ENCODE measurements around the gene RBMS3. TPM values are rescaled to one million over a fixed set of nuclear protein-coding genes. Genes with fewer than 3 reads are reported as not detected.
"Not testable (repeated sequence)": the region's sequence is repeated elsewhere in the genome, so short reads cannot be mapped to it uniquely, and the experiment has no call there.

RBMS3 gene
- total RNA-seq, 1 experiment from 2014 or later = 15.0 TPM

DNA sequence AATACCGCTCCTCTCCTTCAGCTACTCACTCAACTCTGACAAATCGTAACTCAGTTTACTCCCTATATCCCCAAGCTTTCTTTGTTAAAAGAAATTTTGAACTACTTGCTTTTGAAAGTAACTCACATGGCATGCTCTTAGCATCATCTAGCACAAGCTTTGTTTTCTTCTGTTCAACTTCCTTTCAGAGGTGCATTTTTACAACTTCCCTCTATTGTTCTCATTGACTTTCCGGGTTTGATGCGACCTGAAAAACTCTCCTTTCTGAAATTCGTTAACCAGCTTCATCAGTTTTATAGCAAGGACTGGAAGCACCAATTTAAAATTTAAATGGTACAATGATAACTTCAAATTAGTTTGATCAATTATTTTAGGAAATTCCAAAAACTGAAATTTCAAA is 696.0 kb downstream of the RBMS3 start:
- no peak for DNase-seq (ENCODE audit: low read depth)
- in situ Hi-C loops (cut with HindIII; ENCODE audit: low pct_unique_long_range_greater_than_20kb, low sequenced_read_pairs) = no loop called here

DNA sequence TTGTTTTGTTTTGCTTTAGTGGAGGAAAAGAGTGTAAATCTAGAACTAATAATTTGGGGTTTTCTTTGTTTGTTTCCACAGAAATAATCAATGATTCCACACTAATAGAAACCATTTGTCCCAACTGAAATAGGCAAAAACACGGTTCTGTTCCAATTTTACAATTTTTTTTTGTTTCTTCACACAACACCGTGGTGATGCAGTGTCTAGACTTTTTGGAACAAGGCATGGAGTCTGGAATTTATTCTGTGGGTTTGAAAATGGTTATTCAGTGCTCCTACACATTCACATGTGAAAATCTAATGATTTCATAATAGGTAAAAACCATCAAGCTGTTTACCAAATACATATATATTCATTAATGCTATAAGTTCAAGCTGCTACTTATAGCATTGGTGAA is 696.5 kb downstream of the RBMS3 start:
- in situ Hi-C loops (cut with HindIII; ENCODE audit: low pct_unique_long_range_greater_than_20kb, low sequenced_read_pairs) = no loop called here
- DNase-seq (ENCODE audit: low read depth) = no peak

DNA sequence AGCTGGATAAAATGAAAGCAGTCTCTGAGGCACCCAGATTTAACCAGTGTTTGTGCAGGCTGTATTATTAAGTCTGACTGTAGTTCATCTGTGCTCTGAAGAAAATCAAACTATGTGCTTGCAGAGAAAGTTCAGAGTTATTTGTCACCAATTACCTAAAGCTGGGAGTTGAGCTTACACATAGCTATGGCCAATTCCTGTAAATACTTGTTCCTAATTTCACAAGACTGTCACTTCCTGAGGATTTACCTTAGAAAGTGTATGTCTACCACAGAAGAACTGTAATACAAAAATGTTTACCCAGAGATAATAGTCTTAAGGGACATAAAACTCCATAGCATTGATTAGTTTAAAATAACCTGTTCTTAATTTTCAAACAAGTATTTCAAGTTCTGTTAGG is 697.2 kb downstream of the RBMS3 start:
- no peak for DNase-seq (ENCODE audit: low read depth)
- in situ Hi-C loops (cut with HindIII; ENCODE audit: low pct_unique_long_range_greater_than_20kb, low sequenced_read_pairs) = no loop called here

- in situ Hi-C loops (cut with HindIII; ENCODE audit: low pct_unique_long_range_greater_than_20kb, low sequenced_read_pairs) = no loop called here
- DNase-seq (ENCODE audit: low read depth) = no peak
Observed at GRCh38 chr3:29991198-29991597, 710.3 kb downstream of the RBMS3 start.

DNA sequence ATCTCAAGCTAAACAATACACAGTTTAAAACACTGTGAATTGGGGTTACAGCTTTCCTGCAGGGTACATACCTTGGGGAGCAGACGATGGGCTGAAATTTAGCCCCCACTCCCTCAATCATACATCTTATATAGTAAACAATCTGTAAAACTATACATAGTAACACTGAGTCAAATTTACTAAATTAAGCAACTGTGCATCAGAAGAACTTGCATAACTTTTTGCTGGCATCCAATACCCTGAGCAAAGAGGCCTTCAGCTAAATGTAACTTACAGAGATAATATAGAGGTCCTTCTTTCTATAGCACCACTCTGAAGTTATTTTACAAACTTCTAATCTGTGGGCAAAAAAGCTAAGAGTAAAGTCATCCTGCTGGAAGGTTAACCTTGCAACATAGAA is 721.9 kb downstream of the RBMS3 start:
- in situ Hi-C loops (cut with HindIII; ENCODE audit: low pct_unique_long_range_greater_than_20kb, low sequenced_read_pairs) = no loop called here
- DNase-seq (ENCODE audit: low read depth) = no peak

GRCh38 chr3:30003741-30004140 is 722.9 kb downstream of the RBMS3 start:
- DNase-seq (ENCODE audit: low read depth) = no peak
- in situ Hi-C loops (cut with HindIII; ENCODE audit: low pct_unique_long_range_greater_than_20kb, low sequenced_read_pairs) = no loop called here

GRCh38 chr3:30004481-30004880 is 723.6 kb downstream of the RBMS3 start:
- in situ Hi-C loops (cut with HindIII; ENCODE audit: low pct_unique_long_range_greater_than_20kb, low sequenced_read_pairs) = no loop called here

GRCh38 chr3:30006111-30006510 is 725.2 kb downstream of the RBMS3 start:
- in situ Hi-C loops (cut with HindIII; ENCODE audit: low pct_unique_long_range_greater_than_20kb, low sequenced_read_pairs) = no loop called here
- no peak for DNase-seq (ENCODE audit: low read depth)

More at GRCh38 chr3:30004481-30004880, 723.6 kb downstream of the RBMS3 start:
- DNase-seq (ENCODE audit: low read depth) = no peak

DNA sequence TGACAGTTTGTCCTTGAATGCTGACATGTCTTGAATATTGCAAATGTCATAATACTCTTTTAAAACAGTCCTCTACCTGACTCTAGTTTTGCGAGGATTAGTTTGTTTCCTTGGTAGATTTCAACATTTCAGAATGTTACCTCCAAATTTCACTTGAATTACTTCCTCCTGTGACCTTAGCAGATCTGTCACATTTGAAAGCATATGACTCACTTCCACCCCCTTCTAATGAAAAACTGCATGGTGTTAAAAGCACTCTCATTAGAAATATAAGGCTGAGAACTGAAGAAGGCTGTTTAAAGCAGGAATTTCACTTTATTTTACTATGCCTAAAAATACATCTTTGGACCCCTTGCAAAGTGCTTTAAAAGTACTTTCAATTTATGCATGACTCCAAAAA is 726.8 kb downstream of the RBMS3 start:
- DNase-seq (ENCODE audit: low read depth) = peak; percentile 13
- in situ Hi-C loops (cut with HindIII; ENCODE audit: low pct_unique_long_range_greater_than_20kb, low sequenced_read_pairs) = no loop called here

DNA sequence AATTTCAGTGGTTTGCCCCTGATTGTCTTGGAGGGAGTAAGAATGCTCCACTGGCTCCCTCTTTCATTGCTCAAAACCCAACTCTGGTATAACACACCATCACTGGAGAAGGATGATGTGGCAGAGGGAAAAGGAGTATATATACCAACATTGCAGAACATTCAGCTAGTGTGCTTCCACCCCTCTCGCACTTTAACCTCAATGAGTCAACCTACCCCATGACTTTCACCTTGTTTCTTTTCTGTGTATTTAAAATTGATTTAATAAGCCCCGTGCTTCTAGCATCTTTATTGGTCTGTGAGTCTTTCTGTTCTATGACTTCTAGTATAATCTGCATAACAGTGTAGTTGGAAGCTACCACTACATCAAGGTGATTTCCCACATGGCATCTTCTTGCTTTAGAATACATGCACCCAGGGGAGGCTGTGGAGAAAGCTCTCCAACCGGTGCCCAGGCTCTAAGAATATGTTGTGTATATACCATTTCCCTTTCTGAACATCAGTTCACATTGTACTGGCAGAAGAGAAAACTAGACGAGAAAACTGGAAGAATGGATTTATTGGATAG is 730.4 kb downstream of the RBMS3 start:
- DNase-seq (ENCODE audit: low read depth) = peak; percentile 2
- in situ Hi-C loops (cut with HindIII; ENCODE audit: low pct_unique_long_range_greater_than_20kb, low sequenced_read_pairs) = no loop called here

DNA sequence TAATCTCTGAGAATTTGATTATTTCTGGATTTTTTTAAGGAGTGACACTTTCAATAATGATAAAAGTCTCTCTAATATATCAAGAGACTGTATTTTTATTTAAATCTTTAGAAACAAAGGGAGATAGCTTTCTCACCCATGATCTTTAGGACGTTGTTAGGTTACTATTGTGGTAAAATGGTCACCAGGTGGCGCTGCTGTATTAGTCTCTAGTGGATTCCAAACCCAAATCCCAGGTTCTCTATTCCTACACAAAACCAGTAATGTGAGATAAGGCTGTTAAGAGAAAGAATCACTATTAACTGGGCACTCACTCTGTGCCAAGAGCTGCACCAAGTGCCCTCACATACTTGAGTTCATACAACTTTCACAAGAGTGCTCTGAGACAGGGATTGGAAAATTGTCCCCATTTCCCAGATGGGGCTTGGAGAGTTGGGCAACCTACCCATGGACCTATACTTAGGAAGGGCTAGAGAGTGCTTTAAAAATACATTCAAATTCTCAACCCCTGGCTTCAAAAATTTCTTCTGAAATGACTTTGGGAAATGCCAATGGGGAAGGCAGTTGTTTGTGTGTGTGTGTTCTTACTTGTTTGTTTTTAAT is 732.2 kb downstream of the RBMS3 start:
- peak; percentile 19 for DNase-seq (ENCODE audit: low read depth)
- in situ Hi-C loops (cut with HindIII; ENCODE audit: low pct_unique_long_range_greater_than_20kb, low sequenced_read_pairs) = no loop called here

DNA sequence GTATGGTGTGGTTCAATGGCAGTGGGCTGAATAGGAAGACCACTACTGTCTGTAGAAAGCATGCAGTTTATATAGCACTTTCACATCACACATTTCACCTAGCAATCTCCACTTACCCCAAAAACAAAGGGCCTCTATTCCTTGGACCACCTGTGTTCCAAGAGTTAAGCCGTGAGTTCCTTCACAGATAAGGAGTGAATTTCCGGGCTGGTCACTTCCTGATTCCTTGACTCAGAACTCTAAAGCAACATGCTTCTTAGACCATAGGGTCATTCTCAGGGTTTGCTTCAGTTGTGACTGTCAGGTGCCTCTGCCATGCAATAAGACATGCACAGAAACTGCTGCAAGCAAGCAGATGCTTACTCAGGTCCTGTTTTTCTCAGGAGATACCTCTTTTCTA is 737.0 kb downstream of the RBMS3 start:
- in situ Hi-C loops (cut with HindIII; ENCODE audit: low pct_unique_long_range_greater_than_20kb, low sequenced_read_pairs) = no loop called here
- no peak for DNase-seq (ENCODE audit: low read depth)

DNA sequence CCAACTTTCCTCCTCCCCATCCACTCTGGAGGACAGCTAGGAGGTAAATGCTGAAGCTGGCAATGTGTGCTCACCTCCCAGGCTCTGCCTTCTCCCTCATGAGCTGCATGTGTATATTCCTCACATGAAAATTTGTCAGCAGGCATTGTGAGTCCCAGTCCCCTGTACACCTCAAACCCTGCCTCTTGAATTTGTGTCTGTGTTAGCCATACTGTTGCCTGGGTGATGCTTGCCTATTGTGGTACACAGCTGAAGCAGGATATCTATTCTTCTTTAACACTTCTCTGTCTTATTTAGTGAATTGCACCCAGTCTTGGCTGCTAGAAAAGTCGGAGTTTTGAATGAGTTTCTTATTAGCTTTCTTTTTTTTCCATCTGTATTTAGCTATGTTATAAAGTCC is 739.5 kb downstream of the RBMS3 start:
- in situ Hi-C loops (cut with HindIII; ENCODE audit: low pct_unique_long_range_greater_than_20kb, low sequenced_read_pairs) = no loop called here
- DNase-seq (ENCODE audit: low read depth) = no peak

- in situ Hi-C loops (cut with HindIII; ENCODE audit: low pct_unique_long_range_greater_than_20kb, low sequenced_read_pairs) = no loop called here
- DNase-seq (ENCODE audit: low read depth) = no peak
Observed at GRCh38 chr3:30024466-30024865, 743.6 kb downstream of the RBMS3 start.

- no peak for DNase-seq (ENCODE audit: low read depth)
- in situ Hi-C loops (cut with HindIII; ENCODE audit: low pct_unique_long_range_greater_than_20kb, low sequenced_read_pairs) = no loop called here
Observed at GRCh38 chr3:30026851-30027250, 746.0 kb downstream of the RBMS3 start.

- in situ Hi-C loops (cut with HindIII; ENCODE audit: low pct_unique_long_range_greater_than_20kb, low sequenced_read_pairs) = no loop called here
Observed at GRCh38 chr3:30034246-30034991, 753.5 kb downstream of the RBMS3 start.

DNA sequence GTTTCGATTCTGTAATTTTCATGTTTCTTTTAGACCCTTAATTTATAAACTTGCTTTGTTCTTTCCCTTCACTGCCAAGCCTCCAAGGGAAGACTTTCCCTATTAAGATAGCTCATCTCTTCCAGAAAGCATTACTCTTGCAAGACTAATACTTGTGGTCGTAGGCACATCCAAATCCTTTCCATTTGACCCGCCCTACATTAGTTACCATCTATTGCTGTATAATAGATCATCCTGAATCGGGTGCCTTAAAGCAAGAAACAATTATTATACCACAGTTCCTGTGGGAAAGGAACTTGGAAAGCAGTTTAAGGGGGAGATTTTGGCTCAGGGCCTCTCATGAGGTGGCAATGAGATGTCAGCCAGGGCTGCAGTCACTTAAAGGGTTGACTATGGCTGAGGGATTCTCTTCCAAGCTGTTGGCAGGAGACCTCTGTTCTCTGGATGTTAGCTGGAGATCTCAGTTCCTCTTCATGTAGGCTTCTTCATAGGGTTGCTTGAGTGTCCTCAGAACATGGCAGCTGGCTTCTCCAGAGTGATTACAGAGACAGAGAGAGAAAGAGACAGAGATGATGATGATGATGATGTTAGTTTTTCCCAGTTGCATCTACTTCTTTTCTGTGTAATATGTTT is 755.2 kb downstream of the RBMS3 start:
- no peak for DNase-seq (ENCODE audit: low read depth)
- in situ Hi-C loops (cut with HindIII; ENCODE audit: low pct_unique_long_range_greater_than_20kb, low sequenced_read_pairs) = no loop called here

More at GRCh38 chr3:30034246-30034991, 753.5 kb downstream of the RBMS3 start:
- no peak for DNase-seq (ENCODE audit: low read depth)

DNA sequence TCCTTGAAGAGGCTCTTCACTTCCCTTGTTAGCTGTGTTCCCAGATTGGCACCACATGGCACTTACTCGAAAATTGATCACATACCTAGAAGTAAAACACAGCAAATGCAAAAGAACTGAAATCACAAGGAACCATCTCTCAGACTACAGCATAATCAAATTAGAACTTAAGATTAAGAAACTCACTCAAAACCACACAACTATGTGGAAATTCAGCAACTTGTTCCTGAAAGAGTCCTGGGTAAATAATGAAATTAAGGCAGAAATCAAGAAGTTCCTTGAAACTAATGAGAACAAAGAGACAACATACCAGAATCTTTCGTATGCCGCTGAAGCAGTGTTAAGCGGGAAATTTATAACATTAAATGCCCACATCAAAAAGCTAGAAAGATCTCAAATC is 759.3 kb downstream of the RBMS3 start:
- no peak for DNase-seq (ENCODE audit: low read depth)
- in situ Hi-C loops (cut with HindIII; ENCODE audit: low pct_unique_long_range_greater_than_20kb, low sequenced_read_pairs) = no loop called here

- DNase-seq (ENCODE audit: low read depth); in situ Hi-C loops (cut with HindIII; ENCODE audit: low pct_unique_long_range_greater_than_20kb, low sequenced_read_pairs): not testable (repeated sequence)
Observed at GRCh38 chr3:30041481-30041880, 760.6 kb downstream of the RBMS3 start.

All from Caki2 (cell line).